NCI-H1105 (cell line): ENCODE data around the gene PEX3.
A peak's percentile ranks its signal among the peaks of the same experiment; 100 is the strongest.
"Not testable (repeated sequence)": the region's sequence is repeated elsewhere in the genome, so short reads cannot be mapped to it uniquely, and the experiment has no call there.

Experiments used
- DNase-seq: peaks from one replicate; lab custom pipeline; 2025; lab: John Stamatoyannopoulos, UW

The PEX3 gene

DNA sequence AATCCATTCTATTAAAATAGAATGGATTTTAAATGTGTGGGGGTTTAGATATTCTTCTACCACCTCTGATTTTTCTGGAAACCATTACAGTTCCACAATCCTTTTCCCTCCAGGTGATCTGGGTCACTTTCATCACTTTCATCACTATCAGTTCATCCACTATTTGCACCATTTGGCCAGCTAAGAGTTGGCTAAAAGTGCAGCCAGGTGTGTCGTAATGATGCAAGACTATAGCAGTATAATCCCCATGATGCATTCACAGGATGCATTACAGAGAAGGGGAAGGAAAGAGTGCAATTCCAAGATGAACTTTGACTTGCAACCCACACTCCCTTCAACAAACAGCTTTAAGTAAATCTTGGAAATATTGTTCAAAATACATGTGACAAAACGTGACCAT, 56.0 kb downstream of the PEX3 start:
- DNase-seq, result no peak

DNA sequence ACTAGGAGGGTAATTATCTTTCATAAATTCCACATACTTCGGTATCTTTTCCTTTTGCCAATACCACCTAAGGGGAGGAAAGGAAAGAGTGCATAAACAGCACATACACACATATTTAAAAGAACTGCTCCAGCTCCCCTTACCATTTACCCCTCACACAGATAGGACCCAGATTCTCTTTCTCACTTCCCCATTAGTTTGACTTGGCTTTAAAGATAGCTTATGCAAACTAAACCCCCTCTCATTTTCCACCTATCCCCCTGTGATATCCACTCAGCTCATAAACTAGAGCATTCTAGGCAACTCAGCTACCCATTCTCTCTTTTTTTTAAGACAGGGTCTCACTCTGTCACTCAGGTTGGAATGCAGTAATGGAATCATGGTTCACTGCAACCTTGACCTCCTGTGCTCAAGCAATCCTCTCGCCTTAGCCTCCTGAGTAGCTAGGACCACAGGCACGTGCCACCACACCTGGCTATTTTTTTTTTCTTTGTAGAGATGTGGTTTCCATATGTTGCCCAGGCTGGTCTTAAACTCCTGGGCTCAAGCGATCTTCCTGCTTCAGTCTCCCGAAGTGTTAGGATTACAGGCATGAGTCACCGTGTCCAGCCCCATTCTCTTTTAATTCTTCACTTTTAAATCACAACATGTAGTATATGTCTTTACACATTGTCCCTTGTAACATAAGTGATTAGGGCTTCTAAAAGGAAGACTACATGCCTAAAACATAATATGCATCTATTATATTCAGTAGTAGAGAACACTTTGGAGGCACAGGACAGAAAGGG, 56.9 kb downstream of the PEX3 start:
- DNase-seq, result no peak

DNA sequence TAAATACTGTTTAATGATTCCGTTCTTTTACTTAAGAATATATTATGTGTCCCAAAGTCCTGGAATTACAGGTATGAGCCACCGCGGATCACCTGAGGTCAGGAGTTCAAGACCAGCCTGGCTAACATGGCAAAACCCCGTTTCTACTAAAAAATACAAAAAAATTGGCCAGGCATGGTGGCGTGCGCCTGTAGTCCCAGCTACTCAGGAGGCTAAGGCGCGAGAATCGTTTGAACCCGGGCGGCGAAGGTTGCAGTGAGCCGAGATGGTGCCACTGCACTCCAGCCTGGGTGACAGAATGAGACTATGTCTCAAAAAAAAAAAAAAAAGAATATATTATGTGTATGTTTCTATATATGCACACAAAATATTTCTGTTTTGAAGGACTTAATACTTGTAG, 59.7 kb downstream of the PEX3 start:
- DNase-seq, result not testable (repeated sequence)

DNA sequence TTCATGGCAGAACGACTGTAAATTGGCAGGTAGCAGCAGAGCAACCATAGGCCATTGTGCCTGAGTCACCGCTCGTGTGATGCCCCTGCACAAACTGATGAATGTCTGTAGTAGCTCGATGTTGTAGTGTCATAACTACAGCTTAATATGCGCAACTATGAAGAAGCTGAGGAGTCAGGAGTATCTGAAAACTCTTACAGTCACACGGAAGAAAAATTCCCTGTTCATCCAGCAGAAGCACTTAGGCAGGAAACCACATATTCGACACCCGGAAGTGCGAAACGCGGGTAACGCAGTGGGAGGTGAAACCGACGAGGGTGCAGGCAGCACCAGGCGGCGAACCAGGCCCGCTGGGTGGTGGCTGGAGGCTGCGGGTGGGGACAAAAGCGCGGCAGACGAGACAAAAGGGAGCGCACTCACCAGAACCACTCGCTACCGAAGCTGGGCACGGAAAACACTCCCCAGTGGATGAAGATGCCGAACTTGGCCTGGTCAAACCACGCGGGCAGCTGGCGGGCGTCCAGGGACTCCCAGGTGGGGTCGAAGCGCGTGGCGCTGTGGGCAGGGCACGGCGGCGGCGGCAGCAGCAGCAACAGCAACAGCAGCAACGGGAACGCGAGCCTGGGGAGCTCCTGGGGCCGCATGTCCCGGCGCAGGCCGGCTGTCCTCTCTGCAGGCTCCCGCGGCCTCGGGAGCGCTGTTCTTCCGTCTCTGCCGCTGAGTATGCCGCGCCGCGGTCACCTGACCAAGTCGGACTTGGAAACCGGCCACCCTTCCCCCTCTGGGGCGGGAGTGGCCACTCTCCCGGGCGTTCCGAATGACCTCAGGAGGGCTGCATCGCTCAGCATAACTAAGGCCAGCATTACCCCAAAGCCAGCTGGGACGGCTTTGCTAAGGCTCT, 60.6 kb downstream of the PEX3 start, which contains the start of gene FUCA2:
FUCA2 (minus strand) TSS at position 730 of the 901 bp plus-strand sequence; CDS start at position 644, 86 bp downstream.
- DNase-seq, result peak; percentile 42

DNA sequence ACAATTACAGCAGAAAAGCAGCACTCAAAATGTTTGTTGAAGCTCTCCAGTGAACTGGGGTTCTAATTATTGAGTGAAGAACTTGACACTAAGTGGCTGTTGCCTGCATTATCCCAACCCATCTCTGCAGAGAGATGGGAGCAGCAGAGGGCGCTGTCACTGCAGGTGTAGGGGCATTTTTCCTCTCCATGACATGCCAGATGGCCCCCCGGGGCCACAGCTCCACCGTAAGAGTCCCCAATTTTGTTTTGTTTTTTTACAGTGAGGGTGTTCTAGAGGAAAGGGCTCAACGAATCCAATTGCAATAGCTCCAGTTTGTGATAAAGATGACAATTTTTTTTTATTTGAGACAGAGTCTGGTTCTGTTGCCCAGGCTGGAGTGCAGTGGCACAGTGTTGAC, 62.8 kb downstream of the PEX3 start:
- peak; percentile 12 for DNase-seq

DNA sequence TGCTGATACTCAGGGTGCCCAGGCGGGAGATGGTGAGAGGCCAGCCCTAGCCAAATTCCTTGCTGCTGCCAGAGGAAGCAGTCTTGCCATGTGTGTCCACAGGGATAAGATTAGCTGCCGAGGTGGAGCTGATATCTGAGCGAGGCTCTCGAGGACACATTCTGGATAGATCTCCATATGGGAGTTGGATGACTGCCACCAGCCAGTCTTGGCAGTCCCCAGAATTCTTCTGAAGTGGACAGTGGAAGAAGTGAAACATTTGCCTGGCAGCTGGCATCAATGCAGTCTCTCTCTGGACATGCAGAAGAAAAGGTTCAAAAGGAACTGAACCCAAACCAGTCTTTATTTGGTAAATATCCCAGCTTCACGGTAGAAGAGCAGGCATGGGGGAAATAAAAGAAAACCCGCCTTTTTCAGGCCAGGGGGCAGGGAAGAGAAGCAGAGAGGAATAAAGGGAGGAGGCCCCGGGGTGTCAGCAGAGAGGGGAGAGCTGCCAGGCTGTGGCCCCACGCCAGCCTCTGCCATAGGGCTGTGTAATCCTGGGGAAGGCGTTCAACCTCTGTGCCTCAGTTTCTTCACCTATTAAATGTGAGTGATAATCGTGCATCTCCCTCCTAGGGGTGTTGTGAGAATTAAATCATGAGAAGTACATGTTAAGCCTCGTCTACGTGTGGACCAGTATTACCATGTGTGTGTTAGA, 64.6 kb downstream of the PEX3 start:
- no peak for DNase-seq

DNA sequence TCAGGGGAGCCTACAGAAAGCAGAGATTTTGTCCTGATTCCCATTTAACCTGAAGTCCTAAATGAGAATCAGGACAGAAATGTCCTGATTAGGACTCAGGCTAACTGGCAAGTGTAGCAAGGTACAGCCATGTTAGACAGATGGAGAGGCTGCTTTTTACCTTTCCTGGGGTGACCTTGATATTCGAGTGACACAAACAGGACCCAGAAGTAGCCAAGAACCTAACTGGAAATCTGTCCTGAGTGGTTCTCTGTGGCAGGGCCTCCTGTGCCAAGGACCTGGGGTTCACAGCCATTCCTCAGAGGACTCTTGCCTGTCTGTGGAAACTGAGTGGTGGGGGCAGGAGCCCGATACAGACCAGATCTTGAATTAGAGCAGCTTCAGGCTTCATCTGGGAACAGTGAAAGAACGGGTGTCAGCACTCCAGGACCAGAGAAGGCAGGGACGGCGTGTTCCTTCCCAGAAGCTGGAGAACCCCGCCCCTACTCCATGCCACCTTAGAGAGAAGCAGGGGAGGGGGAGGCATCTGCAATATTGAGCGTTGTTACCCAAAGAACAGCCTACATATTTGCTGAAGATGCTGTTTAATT, 65.3 kb downstream of the PEX3 start:
- no peak for DNase-seq

DNA sequence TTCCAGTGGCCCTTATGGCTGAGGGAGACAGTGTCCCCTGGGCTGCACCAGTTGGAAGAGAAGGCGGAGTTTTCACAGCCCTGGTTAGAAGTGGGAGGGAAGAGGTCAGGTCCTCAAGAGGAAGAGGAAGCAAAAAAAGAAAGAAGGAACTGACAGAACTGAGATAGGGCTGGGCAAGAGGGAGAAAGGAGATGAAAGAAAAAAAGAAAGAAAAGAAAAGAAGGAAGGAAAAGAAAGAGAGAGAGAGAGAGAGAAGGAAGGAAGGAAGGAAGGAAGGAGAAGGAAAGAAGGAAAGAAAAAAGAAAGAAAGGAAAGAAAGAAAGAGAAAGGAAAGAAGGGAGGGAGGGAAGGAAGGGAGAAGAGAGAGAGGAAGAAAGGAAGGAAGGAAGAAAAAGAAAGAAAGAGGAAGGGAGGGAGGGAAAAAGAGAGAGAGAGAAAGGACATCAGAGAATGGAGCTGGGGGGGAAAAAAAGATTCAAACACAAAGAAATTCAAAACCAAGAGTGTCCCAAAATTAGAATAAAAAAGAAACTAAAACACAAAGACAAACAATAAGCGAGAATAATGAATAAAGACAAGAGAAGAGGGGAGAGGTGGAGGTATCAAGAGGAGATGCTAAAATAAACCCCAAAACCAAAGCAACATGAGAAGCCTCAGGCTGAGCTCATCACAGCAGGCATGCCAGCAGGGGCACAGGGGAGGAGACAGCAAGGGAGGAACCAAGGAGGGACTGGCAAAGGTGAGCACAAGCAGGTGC, 66.3 kb downstream of the PEX3 start:
- DNase-seq, result no peak

DNA sequence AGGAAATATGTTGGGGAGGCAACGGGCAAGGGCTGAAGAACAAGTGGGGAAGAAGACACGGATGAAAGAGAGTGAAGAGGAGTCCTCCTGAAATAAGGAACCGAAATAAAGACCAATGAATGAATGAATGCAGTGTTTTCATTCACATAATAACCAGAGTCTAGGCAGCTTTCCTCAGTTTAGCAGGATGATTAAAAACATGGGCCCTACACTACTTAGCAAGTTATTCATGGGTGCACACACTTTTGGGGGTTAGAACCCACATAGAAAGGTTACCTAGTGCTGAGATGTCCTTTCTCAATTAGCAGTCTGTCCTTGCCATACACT, 66.8 kb downstream of the PEX3 start:
- no peak for DNase-seq

DNA sequence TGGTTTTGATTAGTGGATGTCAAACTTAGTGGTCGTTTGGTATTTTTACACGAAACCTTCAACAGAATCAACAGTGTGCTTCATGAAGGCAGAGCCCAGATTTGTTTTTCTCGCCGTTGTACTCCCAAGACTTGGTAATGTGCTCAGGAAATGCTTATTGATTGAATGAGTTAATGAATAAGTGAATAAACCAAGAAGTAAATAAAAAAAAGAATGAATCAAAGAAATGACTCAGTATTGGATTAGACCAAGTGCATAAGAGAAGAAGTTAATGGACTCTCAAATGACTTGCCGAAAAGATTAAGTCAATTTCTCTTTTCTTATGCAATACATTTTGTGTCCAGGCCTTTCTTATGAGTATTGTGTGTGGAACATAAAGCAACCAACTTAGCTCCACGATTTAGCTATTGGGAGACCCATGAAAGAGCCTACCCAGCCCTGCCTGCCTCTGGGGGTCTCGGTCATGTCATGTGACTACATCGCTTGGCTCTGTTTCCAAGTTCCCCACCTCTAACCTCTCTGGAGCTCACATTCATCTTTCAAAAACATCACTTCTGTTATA, 71.5 kb downstream of the PEX3 start:
- DNase-seq, result no peak

DNA sequence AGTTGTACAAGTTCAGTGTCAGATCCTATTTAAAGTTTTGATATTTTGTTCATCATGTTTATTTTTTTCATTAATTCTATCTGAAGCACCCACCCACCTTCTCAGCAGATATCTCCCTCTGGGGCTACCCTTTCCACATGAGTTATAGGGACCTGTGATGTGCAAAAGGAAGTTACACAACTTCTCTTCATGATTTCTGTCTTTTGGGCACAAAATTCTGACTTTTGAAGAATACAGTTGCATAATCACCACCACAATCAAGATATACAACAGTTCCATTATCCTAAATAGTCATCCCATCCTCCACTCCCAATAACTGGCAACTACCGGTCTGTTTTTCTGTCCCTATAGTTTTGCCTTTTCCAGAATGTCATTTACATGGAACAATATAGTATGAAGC, 74.8 kb downstream of the PEX3 start:
- no peak for DNase-seq

DNA sequence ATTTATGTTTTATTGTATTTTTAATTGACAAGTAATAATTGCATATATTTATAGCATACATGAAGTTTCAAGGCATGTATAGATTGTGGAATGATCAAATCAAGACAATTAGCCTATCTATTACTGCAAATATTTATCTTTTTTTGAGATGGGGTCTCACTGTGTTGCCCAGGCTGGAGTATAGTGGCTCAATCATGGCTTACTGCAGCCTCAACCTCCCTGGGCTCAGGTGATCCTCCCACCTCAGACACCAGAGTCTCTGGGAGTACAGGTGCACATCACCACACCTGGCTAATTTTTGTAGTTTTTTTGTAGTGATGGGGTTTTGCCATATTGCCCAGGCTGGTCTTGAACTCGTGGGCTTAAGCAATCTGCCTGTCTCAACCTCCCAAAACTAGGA, 77.1 kb downstream of the PEX3 start:
- no peak for DNase-seq

DNA sequence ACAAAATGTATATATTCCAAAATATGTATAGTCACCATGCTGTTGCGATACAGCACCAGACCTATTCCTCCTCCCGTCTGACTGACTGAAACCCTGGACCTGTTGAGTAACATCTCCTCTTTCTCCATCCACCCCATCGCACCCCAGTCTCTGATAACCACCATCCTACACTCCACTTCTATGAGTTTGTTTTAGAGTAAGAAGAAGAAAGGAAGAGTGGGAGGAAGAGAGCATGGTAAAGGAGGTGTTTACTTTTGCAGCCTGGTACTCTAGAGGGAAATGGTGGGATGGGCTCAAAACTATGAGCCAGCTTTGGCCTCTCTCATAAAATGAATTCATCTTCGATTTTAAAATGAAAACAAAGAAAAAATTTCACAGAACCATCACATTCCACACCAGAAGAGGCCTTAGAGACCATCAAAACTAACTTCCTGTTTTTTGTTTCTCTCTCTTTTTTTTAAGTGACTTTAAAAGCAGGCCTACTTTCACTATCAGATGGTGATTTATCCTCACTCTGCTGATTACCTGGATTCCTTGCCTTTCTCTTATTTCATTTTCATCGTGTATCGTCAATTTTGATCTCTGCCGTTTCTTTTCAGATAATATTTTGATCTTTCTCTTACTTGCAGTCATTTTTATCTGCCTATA, 77.7 kb downstream of the PEX3 start:
- no peak for DNase-seq

DNA sequence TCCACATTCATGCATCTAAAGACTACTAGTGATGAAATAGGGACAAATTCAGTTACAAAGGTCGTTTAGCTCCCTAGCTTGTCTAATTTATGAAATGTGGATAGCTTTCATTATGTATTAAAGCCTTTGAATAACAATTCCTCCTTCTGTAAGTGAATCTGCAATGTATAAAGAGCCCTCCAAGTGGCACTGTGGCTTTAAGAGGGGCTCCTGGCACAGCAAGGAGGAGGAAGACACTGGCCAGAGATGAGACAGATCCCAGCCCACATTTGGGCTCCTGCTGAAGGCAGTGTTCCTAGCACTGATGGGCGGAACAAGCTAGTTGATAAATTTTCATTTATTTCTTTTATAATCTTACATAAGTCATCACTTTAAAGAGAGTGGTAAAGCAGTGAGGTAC, 78.5 kb downstream of the PEX3 start:
- no peak for DNase-seq

DNA sequence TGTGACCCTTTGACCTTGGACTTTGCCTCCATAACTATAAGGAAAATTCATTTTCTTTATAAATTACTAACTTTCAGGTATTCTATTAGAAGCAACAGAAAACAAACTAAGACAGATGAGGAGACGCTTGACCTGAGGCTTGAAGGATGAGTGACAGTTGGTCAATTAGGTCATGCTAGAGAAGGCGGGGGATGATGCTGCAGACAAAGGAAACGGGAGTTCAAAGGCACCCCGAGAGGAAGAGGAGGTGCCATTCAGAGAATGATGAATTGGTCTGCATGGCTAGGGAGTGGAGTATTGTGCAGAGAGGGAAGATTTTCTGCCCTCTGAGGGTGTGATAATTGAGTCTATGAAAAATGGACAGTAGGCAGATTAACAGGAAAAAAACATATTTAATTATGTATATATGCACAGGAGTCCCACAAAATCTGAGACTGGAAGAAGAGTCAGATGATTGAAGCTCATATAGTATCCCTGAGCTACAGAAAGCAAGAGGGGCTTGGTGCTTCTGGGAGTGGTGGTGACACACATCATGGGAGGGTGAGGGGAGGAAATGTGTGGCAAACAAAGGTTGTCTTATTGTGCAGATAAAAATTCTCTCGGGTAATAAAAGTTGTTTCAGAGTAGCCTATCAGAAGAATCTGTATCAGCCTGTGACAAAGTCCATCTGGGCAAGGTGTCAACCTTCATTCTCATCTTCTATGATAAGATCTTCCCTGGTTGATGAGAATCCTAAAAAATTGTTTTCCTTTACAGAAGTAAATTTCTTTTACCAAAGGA, 81.3 kb downstream of the PEX3 start:
- DNase-seq, result no peak

DNA sequence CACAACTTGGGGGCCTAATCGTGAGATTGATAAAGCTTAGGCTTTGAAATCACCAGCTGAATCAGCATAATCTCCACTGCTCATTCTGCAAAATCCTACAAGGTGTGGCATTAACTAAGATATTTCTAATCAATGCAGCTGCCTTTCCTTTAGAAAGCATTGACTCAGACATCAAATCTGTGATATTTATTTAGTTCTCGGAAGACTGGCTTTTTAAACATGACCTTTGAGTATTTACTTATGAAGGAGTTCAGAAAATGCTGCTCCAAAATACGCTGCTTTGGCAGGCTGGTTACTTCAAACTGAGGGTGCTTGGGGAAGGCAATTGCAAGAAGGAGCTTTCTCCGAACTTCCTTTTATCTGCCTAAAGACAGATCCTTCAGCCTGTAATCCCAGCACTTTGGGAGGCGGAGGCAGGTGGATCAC, 84.6 kb downstream of the PEX3 start:
- no peak for DNase-seq

DNA sequence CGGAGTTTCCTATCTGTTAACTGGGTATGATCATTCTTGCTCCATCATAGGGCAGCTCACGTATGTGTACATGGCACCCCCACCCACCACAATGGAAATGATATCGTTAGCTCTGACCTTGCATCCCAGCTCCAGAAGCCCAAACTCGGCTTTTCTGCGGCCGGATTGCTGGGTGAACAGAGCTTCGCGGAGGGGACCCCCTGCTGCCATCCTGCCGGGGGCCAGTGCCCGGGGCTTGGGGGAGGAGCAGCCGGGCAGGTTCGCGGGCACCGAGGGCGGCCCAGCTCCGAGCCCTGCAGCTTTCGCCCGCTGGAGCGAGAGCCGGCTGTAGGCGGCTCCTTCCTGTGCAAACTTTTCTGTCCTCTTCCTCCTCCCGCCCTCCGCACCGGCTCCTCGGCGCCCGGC, 85.9 kb downstream of the PEX3 start:
- DNase-seq, result no peak

DNA sequence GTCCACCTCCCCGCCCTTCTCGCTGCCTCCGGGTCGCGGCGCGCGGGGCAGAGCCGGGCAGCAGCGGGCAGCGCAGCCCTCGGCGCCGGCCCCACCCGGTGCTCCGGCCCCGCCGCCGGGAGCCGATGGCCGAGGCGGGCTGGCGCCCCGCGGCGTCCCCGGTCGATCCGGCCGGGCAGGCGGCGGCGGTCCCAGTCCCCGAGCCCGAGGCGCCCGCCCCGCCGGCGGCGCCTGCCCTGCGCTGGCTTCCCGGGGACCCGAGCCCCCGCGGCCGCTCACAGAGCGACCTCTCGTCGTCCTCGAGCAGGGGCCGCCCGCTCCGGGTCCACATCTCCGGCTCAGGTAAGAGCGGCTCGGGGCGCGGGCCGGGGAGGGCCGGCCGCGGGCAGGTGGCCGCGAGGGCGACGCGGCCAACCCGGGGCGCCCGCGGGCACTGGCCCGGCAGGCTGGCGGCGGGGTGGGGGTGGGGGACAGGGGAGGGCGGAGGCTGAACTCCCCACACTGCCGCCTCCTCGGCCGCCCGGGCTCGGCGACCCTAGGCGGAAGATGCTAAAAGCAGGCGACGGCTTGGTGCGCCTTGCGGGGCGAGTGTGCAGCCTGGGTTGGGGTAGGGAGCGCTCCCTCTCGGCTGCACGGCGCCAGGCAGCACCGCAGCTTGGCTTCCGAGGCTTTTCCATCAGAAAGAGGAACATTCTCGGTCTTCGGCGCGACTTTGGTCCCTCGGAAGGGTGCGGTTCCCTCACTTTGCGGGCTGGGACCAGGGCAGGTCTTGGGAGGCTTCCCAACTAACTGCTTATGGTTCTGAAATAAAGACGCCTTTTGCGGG, 86.5 kb downstream of the PEX3 start:
- peak; percentile 40 for DNase-seq

DNA sequence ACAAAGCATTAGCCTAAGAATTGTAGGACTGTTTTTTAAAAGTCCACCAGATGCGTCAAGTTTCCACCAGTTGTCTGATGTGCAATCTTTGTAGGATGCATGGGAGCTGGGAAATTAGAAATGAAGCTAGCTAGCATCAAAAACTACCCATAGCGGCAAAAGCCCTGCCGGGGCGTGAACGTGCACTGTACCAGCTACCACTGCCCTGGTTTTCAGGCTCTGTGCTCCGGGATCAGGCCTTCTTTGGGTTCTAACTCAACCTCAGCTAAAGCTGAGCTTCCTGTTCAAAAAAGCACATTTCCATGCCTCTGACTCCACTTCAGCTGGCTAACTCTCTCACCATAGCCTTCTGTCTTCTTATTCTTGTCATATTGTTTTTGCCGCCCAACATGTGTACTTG, 87.8 kb downstream of the PEX3 start:
- no peak for DNase-seq
